Gastrocnemius medialis (tissue), 4 donors: ENCODE data around the gene RAB3C. TPM values are rescaled to one million over a fixed set of nuclear protein-coding genes. Genes with fewer than 3 reads are reported as not detected.

Experiments
- ATAC-seq, 2 donors: fragments of 150-250 bp; one replicate each; pipeline ENCODE4 v1.9.1; 2016
- DNase-seq, 2 donors: peaks; one replicate each; pipeline ENCODE4 v3.0.0-alpha.2; 2019
- H3K27ac ChIP-seq, 4 donors: fragments of 200-600 bp; sonication (generic); 1 replicate in 1 of 4; 2 replicates in 3 of 4; pipeline ENCODE4 v1.5.1; 2016 to 2018; ENCODE audit warnings: mild to moderate bottlenecking in 2 of 4, moderate library complexity in 1 of 4
- H3K27me3 ChIP-seq, 3 donors: fragments of 200-600 bp; sonication (generic) in 2 of 3; 1 replicate in 1 of 3; 2 replicates in 2 of 3; pipeline versions ENCODE4 v1.5.1 to v1.6.0; 2016 to 2019; ENCODE audit warnings: mild to moderate bottlenecking in 1 of 3, moderate library complexity in 1 of 3
- H3K36me3 ChIP-seq, 2 donors: fragments of 200-600 bp; sonication (generic) in 1 of 2; one replicate each; pipeline ENCODE4 v1.5.1; 2017 to 2018
- H3K4me1 ChIP-seq, 2 donors: fragments of 200-600 bp; sonication (generic) in 1 of 2; one replicate each; pipeline ENCODE4 v1.5.1; 2016 to 2017; ENCODE audit warnings: mild to moderate bottlenecking in 2 of 2
- H3K4me3 ChIP-seq, 4 donors: fragments of 200-600 bp; sonication (generic) in 3 of 4; 1 replicate in 1 of 4; 2 replicates in 3 of 4; pipeline ENCODE4 v1.5.1; 2016 to 2019; ENCODE audit warnings: mild to moderate bottlenecking in 2 of 4
- H3K9me3 ChIP-seq, 3 donors: fragments of 200-600 bp; sonication (generic) in 2 of 3; 1 replicate in 1 of 3; 2 replicates in 2 of 3; pipeline ENCODE4 v1.5.1; 2016 to 2019
- CTCF ChIP-seq, 5 experiments: fragments of 450-650 bp in 3 of 5; fragments of 200-600 bp in 2 of 5; sonication (generic) in 2 of 5; IDR thresholded peaks in 4 of 5; conservative IDR thresholded peaks in 1 of 5; 1 replicate in 4 of 5; 2 replicates in 1 of 5; pipeline ENCODE4 v1.5.1; 2016 to 2019; ENCODE audit warnings: antibody characterized with exemption in 5 of 5, mild to moderate bottlenecking in 3 of 5, moderate library complexity in 3 of 5
- POLR2A ChIP-seq, 2 donors: fragments of 450-650 bp; IDR thresholded peaks; one replicate each; pipeline ENCODE4 v1.6.1; 2017; ENCODE audit warnings: antibody characterized with exemption in 2 of 2, mild to moderate bottlenecking in 2 of 2, moderate library complexity in 2 of 2
- in situ Hi-C, 4 donors: fragments of 200-750 bp; cut with MboI; loops; one replicate each; pipeline versions ENCODE4 v1.15.0 to v1.8.0; 2017; ENCODE audit warnings: low sequenced_read_pairs in 4 of 4
- intact Hi-C: fragments of 100-400 bp; cut with DNase I; formaldehyde crosslinking; loops from one replicate; pipeline ENCODE4 v1.15.1; 2023; ENCODE audit warnings: low total_unique reads
- total RNA-seq, 4 donors: library from RNA; depleted of rRNA; stranded (reverse); fragments of >200 nt; gene quantifications; one replicate each; pipeline versions ENCODE4 v1.1.0 to v1.2.3, GENCODE V29; 2016

RAB3C gene
- total RNA-seq, 4 donors from 2014 or later = 0.02 to 0.73 (median 0.07) TPM

- intact Hi-C loops (no loop called here), in situ Hi-C loops (loop anchor here in 2 of 4 donors (25.0 kb wide), 1 partner anchor 337 kb away; no protein-coding TSS in a partner anchor)
- no peaks in the 10 kb centered on the region for H3K36me3 ChIP-seq
- H3K4me1 ChIP-seq = no peaks in the 10 kb centered on the region
- no peak overlapping the region for H3K27ac ChIP-seq
- H3K27me3 ChIP-seq = no peaks in the 10 kb centered on the region
- no peak for TF ChIP-seq POLR2A (IDR thresholded peaks at IDR 0.05)
- no peak for TF ChIP-seq CTCF (IDR thresholded peaks at IDR 0.05 in 4 of 5, conservative IDR thresholded peaks at IDR 0.05 in 1 of 5)
- ATAC-seq (no peak), DNase-seq (no peak)
- no peaks in the 10 kb centered on the region for H3K9me3 ChIP-seq
- H3K4me3 ChIP-seq = no peak overlapping the region
Measured at GRCh38 chr5:58849223-58849622, 266.3 kb downstream of the RAB3C start.

- ATAC-seq (no peak), DNase-seq (no peak)
- TF ChIP-seq POLR2A (IDR thresholded peaks at IDR 0.05) = no peak
- TF ChIP-seq CTCF (IDR thresholded peaks at IDR 0.05 in 4 of 5, conservative IDR thresholded peaks at IDR 0.05 in 1 of 5) = peak in 2 of 5 experiments; percentile 19 to 41
- intact Hi-C loops (no loop called here), in situ Hi-C loops (loop anchor here in 3 of 4 donors (25.0 kb wide), 2 partner anchors 338 to 837 kb away; no protein-coding TSS in a partner anchor)
- no peaks in the 10 kb centered on the region for H3K9me3 ChIP-seq
- no peaks in the 10 kb centered on the region for H3K4me1 ChIP-seq
- no peaks in the 10 kb centered on the region for H3K36me3 ChIP-seq
- H3K4me3 ChIP-seq = no peak overlapping the region
- no peak overlapping the region for H3K27ac ChIP-seq
- no peaks in the 10 kb centered on the region for H3K27me3 ChIP-seq
Measured at GRCh38 chr5:58849921-58850667, 267.2 kb downstream of the RAB3C start.

GRCh38 chr5:58851153-58851552, 268.3 kb downstream of the RAB3C start:
- no peaks in the 10 kb centered on the region for H3K9me3 ChIP-seq
- ATAC-seq = no peak

GRCh38 chr5:58851571-58851970, 268.7 kb downstream of the RAB3C start:
- TF ChIP-seq CTCF (IDR thresholded peaks at IDR 0.05 in 4 of 5, conservative IDR thresholded peaks at IDR 0.05 in 1 of 5) = no peak
- TF ChIP-seq POLR2A (IDR thresholded peaks at IDR 0.05) = no peak
- intact Hi-C loops (no loop called here), in situ Hi-C loops (loop anchor here in 2 of 4 donors (25.0 kb wide), 1 partner anchor 836 kb away; no protein-coding TSS in a partner anchor)
- Histone ChIP-seq H3K4me3 (no peak overlapping the region), H3K36me3 (no peaks in the 10 kb centered on the region), H3K4me1 (no peaks in the 10 kb centered on the region), H3K27me3 (no peaks in the 10 kb centered on the region), H3K9me3 (no peaks in the 10 kb centered on the region), H3K27ac (no peak overlapping the region)
- DNase-seq (no peak), ATAC-seq (no peak)

More at GRCh38 chr5:58851153-58851552, 268.3 kb downstream of the RAB3C start:
- no peak for DNase-seq
- H3K27ac ChIP-seq = no peak overlapping the region
- no peaks in the 10 kb centered on the region for H3K36me3 ChIP-seq
- no peaks in the 10 kb centered on the region for H3K4me1 ChIP-seq
- no peak overlapping the region for H3K4me3 ChIP-seq
- H3K27me3 ChIP-seq = no peaks in the 10 kb centered on the region
- TF ChIP-seq POLR2A (IDR thresholded peaks at IDR 0.05) (no peak), CTCF (IDR thresholded peaks at IDR 0.05 in 4 of 5, conservative IDR thresholded peaks at IDR 0.05 in 1 of 5) (no peak)
- intact Hi-C loops = no loop called here
- in situ Hi-C loops = loop anchor here in 2 of 4 donors (25.0 kb wide), 1 partner anchor 836 kb away; no protein-coding TSS in a partner anchor
